CD14-positive monocyte (primary cell): Measurements from ENCODE around the gene TIMMDC1. TPM values are rescaled to one million over a fixed set of nuclear protein-coding genes. Genes with fewer than 3 reads are reported as not detected.

Source experiments
- DNase-seq, 3 donors: peaks; one replicate each; pipeline ENCODE4 v3.0.0-alpha.2; 2011 to 2022
- H2AFZ ChIP-seq: 2 replicates; pipeline ENCODE4 v1.6.0; 2012; ENCODE audit warnings: mild to moderate bottlenecking, low read depth, low read length, inconsistent platforms; ENCODE audit not compliant: insufficient read depth, poor library complexity, severe bottlenecking
- H3K27ac ChIP-seq, 2 donors: 1 replicate in 1 of 2; 2 replicates in 1 of 2; pipeline ENCODE4 v1.5.1; 2012 to 2013; ENCODE audit warnings: low read length in 2 of 2, control low read depth in 1 of 2, inconsistent platforms in 1 of 2, low read depth in 1 of 2, mild to moderate bottlenecking in 1 of 2
- H3K27me3 ChIP-seq, 2 donors: one replicate each; pipeline versions ENCODE4 v1.6.0 to v1.6.1; 2011 to 2013; ENCODE audit warnings: low read length in 2 of 2; ENCODE audit not compliant: control insufficient read depth in 2 of 2, insufficient read depth in 2 of 2
- H3K36me3 ChIP-seq, 2 donors: replicated peaks in 1 of 2; 1 replicate in 1 of 2; 2 replicates in 1 of 2; pipeline versions ENCODE4 v1.5.1 to v1.6.1; 2012 to 2013; ENCODE audit warnings: low read length in 2 of 2, control low read depth in 1 of 2, inconsistent platforms in 1 of 2, mild to moderate bottlenecking in 1 of 2; ENCODE audit not compliant: insufficient read depth in 2 of 2, control insufficient read depth in 1 of 2
- H3K4me1 ChIP-seq, 2 donors: 1 replicate in 1 of 2; 2 replicates in 1 of 2; pipeline versions ENCODE4 v1.5.1 to v1.6.1; 2012 to 2013; ENCODE audit warnings: low read length in 2 of 2, control low read depth in 1 of 2, inconsistent platforms in 1 of 2, mild to moderate bottlenecking in 1 of 2, moderate library complexity in 1 of 2; ENCODE audit not compliant: insufficient read depth in 2 of 2, control insufficient read depth in 1 of 2
- H3K4me2 ChIP-seq: replicated peaks from 2 replicates; pipeline ENCODE3; 2012; ENCODE audit warnings: low read length, moderate library complexity, mild to moderate bottlenecking; ENCODE audit not compliant: poor library complexity, severe bottlenecking; ENCODE audit errors: extremely low read depth
- H3K4me3 ChIP-seq, 3 experiments: fragments of 200-600 bp in 1 of 3; sonication (generic) in 1 of 3; replicated peaks in 1 of 3; 1 replicate in 2 of 3; 2 replicates in 1 of 3; pipeline ENCODE4 v1.5.1; 2011 to 2013; ENCODE audit warnings: low read length in 3 of 3, mild to moderate bottlenecking in 3 of 3, control low read depth in 2 of 3, low read depth in 2 of 3, inconsistent platforms in 1 of 3, moderate library complexity in 1 of 3
- H3K79me2 ChIP-seq: 2 replicates; pipeline ENCODE4 v1.6.0; 2012; ENCODE audit warnings: mild to moderate bottlenecking, control low read depth, inconsistent platforms, low read length, moderate library complexity; ENCODE audit not compliant: insufficient read depth
- H3K9ac ChIP-seq: 2 replicates; pipeline ENCODE4 v1.6.0; 2017; ENCODE audit warnings: low read length, mild to moderate bottlenecking; ENCODE audit not compliant: insufficient read depth, poor library complexity, severe bottlenecking
- H3K9me3 ChIP-seq, 2 donors: replicated peaks in 1 of 2; 1 replicate in 1 of 2; 2 replicates in 1 of 2; pipeline versions ENCODE4 v1.5.1 to v1.6.1; 2012 to 2013; ENCODE audit warnings: low read length in 2 of 2, control low read depth in 1 of 2; ENCODE audit not compliant: control insufficient read depth in 1 of 2, insufficient read depth in 1 of 2
- H4K20me1 ChIP-seq: 2 replicates; pipeline ENCODE4 v1.6.0; 2012; ENCODE audit warnings: mild to moderate bottlenecking, low read length, control low read depth, moderate library complexity; ENCODE audit not compliant: insufficient read depth
- H3K27ac Mint-ChIP-seq, 7 donors: one replicate each; pipeline ENCODE4 v1.8.0; 2020; ENCODE audit warnings: mild to moderate bottlenecking in 7 of 7, mixed read lengths in 7 of 7, moderate library complexity in 6 of 7, inconsistent platforms in 2 of 7
- H3K27me3 Mint-ChIP-seq, 3 donors: one replicate each; pipeline ENCODE4 v1.8.0; 2021 to 2022; ENCODE audit warnings: low read depth in 3 of 3, mild to moderate bottlenecking in 3 of 3, mixed read lengths in 3 of 3, moderate library complexity in 3 of 3, inconsistent platforms in 1 of 3
- H3K36me3 Mint-ChIP-seq, 2 donors: one replicate each; pipeline ENCODE4 v1.8.0; 2020; ENCODE audit warnings: mixed read lengths in 2 of 2, inconsistent platforms in 1 of 2, mild to moderate bottlenecking in 1 of 2
- H3K4me1 Mint-ChIP-seq: one replicate; pipeline ENCODE4 v1.8.0; 2020; ENCODE audit warnings: mild to moderate bottlenecking, mixed read lengths
- H3K4me3 Mint-ChIP-seq, 2 donors: one replicate each; pipeline ENCODE4 v1.8.0; 2020; ENCODE audit warnings: mild to moderate bottlenecking in 2 of 2, mixed read lengths in 2 of 2, moderate library complexity in 1 of 2
- H3K9me3 Mint-ChIP-seq, 7 donors: one replicate each; pipeline ENCODE4 v1.8.0; 2020 to 2022; ENCODE audit warnings: mixed read lengths in 7 of 7, mild to moderate bottlenecking in 6 of 7, moderate library complexity in 6 of 7, inconsistent platforms in 2 of 7
- CTCF ChIP-seq: fragments of 200-600 bp; IDR thresholded peaks from one replicate; pipeline ENCODE4 v1.8.0; 2022; ENCODE audit warnings: antibody characterized with exemption, mild to moderate bottlenecking
- WGBS: methylation state at CpG from one replicate; pipeline ENCODE4 v1.1.5; 2013; ENCODE audit warnings: missing lambda C conversion rate; ENCODE audit not compliant: insufficient coverage; 5-methylcytosine and 5-hydroxymethylcytosine counted together
- intact Hi-C, 2 donors: fragments of 100-400 bp; cut with micrococcal nuclease; formaldehyde crosslinking; loops; one replicate each; pipeline versions ENCODE4 v1.15.0 to v1.15.1; 2023
- polyA plus RNA-seq, 3 donors: library from polyadenylated mRNA; depleted of rRNA in 1 of 3; unstranded in 2 of 3; stranded (reverse) in 1 of 3; fragments of 300-500 nt in 2 of 3; fragments of >200 nt in 1 of 3; fragmentation: Illumina TruSeq in 2 of 3; gene quantifications; 1 replicate in 2 of 3; 2 replicates in 1 of 3; pipeline ENCODE4 v1.2.3, GENCODE V29; 2012 to 2021

Gene TIMMDC1
- polyA plus RNA-seq, 3 donors = 34.1 to 81.1 (median 78.2) TPM

GRCh38 chr3:119463171-119464169, 34.9 kb upstream of the TIMMDC1 start, which contains the start of gene TMEM39A:
Gene TMEM39A (minus strand): TSS chr3:119463615. CDS start chr3:119462074, 1,541 bp downstream.
- Mint-ChIP-seq H3K27ac (peak within 1 kb of the TSS; percentile 95 to 99 (median 98)), H3K4me1 (peaks cover 45% of the 10 kb centered on the region), H3K9me3 (peaks cover 0 to 2% (median 0%) of the 10 kb centered on the region in 7 donors), H3K27me3 (peaks cover 0 to 1% (median 1%) of the 10 kb centered on the region in 3 donors), H3K4me3 (peak within 1 kb of the TSS; percentile 95 to 98), H3K36me3 (peaks cover 22 to 23% of the 10 kb centered on the region in 2 donors)
- Histone ChIP-seq H3K4me2 (peak within 1 kb of the TSS; percentile 72), H3K4me1 (peaks cover 33 to 42% of the 10 kb centered on the region in 2 donors), H4K20me1 (no peaks in the 10 kb centered on the region), H3K79me2 (peaks cover 50% of the 10 kb centered on the region), H3K9ac (peak within 1 kb of the TSS; percentile 92), H3K27me3 (no peaks in the 10 kb centered on the region), H3K27ac (peak within 1 kb of the TSS; percentile 82 to 96), H3K9me3 (no peaks in the 10 kb centered on the region), H3K4me3 (peak within 1 kb of the TSS; percentile 84 to 88 (median 88)), H3K36me3 (peaks cover 16 to 35% of the 10 kb centered on the region in 2 donors), H2AFZ (peak within 1 kb of the TSS; percentile 87)
- DNase-seq = peak; percentile 100
- under 1% methylated on average over 44 of the region's 51 CpGs for WGBS
- intact Hi-C loops = loop anchor here (5.0 to 10.0 kb wide), 5 partner anchors 34 to 631 kb away; partner anchors contain the start of genes CFAP91 (in 1 of the 2), COX17 (in 1 of the 2), GSK3B (in 1 of the 2) and TIMMDC1 (in 1 of the 2)
- no peak for TF ChIP-seq CTCF

- no peaks in the 10 kb centered on the region for H4K20me1 ChIP-seq
- intact Hi-C loops = loop anchor here (2.0 to 10.0 kb wide), 4 partner anchors 31 to 627 kb away; partner anchors contain the start of genes COX17 (in 1 of the 2), GSK3B (in 1 of the 2) and TIMMDC1 (in 1 of the 2)
- no peaks in the 10 kb centered on the region for H3K27me3 ChIP-seq
- Mint-ChIP-seq H3K9me3 (peaks cover 0 to 2% (median 0%) of the 10 kb centered on the region in 7 donors), H3K27me3 (peaks cover 0 to 3% (median 1%) of the 10 kb centered on the region in 3 donors), H3K27ac (peak overlapping the region; percentile 81 to 93 (median 92)), H3K36me3 (peaks cover 16 to 22% of the 10 kb centered on the region in 2 donors), H3K4me1 (peaks cover 35% of the 10 kb centered on the region), H3K4me3 (peak overlapping the region; percentile 91 to 99)
- H2AFZ ChIP-seq = peak overlapping the region; percentile 99
- no peaks in the 10 kb centered on the region for H3K9me3 ChIP-seq
- peak overlapping the region; percentile 83 for H3K4me2 ChIP-seq
- peaks cover 13 to 17% of the 10 kb centered on the region in 2 donors for H3K36me3 ChIP-seq
- peak overlapping the region in 1 of 3 experiments; percentile 93 for H3K4me3 ChIP-seq
- TF ChIP-seq CTCF = no peak
- no peak overlapping the region for H3K9ac ChIP-seq
- peak; percentile 39 to 60 (median 44) for DNase-seq
- WGBS = 82% methylated on average over 1 of the region's 2 CpGs
- peak overlapping the region; percentile 37 to 86 for H3K27ac ChIP-seq
- peaks cover 18% of the 10 kb centered on the region for H3K79me2 ChIP-seq
- peaks cover 25 to 35% of the 10 kb centered on the region in 2 donors for H3K4me1 ChIP-seq
These were observed 30.3 kb upstream of the TIMMDC1 start for GRCh38 chr3:119468041-119468440.
